Stimulated activated CD8-positive, alpha-beta memory T cell treated with anti-CD3 and anti-CD28 coated beads, Interleukin-15, amount 100 ng/mL, for 24 hours (primary cell): Measurements from ENCODE around the gene SENP2.
A peak's percentile ranks its signal among the peaks of the same experiment; 100 is the strongest.
"Not testable (repeated sequence)": the region's sequence is repeated elsewhere in the genome, so short reads cannot be mapped to it uniquely, and the experiment has no call there.

Source experiments
- DNase-seq: peaks from one replicate; pipeline ENCODE4 v3.0.0-alpha.2; 2020; ENCODE audit warnings: low read depth

The SENP2 gene

DNA sequence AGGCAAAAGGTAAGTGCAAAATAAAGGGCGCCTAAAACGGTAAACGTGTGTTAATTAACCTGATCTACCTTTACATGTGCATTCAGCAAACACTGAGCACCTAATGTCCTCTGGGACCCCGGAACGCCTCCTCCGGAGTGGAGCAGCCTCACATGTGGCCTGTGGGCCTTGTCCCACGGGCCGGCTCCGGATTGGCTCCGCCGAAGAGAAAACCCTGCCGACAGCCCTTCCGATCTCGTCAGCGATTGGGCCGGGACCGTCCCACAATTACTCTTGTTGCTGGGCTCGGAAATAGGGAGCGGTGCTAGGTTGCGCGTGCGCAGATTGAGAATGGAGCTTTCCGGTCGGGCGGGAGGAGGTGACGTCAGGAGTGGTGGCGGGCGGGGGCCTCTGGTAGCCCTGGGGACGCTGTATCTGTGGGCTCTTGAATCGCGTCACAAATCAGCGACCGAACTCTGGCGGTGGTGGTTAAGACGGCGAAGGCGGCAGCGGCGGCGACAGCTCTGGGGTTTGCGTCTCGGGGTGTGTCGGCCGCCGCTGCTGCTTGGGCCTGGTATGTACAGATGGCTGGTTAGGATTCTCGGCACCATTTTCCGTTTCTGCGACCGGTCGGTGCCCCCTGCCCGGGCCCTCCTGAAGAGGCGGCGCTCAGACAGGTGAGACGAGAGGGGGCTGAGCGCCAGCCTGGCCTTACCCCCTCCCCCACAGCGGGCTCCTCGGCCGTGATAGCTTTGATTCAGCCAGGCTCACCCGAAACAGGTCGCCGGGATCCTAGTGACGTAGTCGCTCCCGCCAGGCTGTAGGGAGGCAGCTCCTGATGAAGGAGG is at the start of gene SENP2:
SENP2 (plus strand) TSS at position 437 of the 827 bp plus-strand sequence; CDS start at position 556, 119 bp downstream.
- peak; percentile 99 for DNase-seq

DNA sequence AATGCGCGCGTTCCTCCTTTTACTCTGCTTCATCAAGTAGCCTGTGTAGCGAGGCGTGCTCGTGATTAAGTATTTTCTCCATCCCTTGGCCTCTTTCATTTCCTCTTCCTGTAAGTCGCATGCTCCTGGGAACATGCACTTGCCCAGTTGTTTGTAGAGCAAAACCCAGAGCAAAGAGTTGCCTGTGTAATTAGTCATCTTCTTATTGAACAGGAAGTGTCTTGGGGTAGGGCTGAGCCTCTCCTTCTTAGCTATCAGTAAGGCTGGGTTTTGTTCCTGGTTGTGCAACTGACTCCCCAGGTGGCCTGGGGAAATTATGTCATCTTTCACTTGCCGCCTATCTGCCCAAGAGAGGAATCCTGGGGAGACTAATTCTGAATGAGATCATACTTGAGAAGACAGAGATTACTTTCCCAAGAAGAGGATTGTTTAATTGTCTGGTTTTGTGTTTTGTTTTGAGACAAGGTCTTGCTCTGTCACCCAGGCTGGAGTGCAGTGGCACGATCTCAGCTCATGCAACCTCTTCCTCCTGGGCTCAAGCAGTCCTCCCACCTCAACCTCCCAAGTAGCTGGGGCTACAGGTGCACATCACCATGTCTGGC is 48.6 kb upstream of the SENP2 start:
- no peak for DNase-seq

DNA sequence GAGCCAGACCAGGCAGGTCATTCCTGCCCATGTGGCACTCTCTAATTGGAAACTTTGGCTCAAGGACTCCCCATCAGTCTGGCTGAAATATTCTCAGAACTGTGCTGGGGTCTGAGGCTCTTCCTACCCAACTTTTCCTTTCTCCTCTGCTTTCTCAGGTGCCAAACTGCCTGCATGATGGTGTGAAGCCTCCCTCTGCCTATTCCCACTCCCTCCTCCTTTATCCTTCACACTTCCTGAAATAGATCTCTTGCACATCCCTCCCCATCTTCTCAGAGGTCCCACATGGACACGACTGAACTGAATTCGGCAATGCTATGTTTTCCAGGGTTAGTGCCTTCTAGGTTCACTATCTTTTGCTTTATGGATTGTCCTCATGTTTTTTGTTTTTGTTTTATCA is 46.2 kb upstream of the SENP2 start:
- DNase-seq = no peak

DNA sequence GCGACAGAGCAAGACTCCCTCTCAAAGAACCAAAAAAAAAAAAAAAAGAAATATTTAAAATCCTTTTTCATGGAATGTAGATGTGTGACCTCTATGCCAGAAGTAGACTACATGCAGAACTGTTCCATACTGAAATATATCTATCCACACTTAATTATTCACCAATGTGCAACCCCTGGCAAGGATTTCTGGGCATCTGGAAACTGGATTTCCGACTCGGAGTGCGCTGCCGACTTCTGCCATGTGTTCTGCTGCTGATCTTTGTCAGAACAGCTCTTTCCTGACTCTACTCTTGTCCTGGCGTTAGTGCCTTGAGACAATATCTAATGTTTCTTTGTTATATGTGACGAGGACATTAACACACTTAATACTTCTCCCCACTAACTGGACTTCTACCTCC is 45.4 kb upstream of the SENP2 start:
- no peak for DNase-seq

DNA sequence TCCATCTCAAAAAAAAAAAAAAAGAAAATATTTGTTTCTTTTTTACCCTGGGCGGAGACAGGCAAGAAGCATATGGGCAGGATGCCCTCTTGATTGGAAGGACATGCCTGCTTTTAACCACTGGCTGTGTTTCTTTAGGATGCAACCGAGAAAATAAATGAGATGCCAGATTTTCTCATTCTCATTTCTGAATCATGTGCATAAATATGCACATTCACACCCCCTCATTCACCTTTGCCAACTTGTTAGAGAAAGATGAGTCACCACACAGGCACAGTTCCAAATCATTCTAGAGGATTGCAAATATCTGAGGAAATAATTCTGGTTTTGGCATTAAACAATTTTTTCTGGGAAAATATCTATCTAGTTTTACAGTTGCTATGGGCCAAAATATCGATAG is 37.0 kb upstream of the SENP2 start:
- no peak for DNase-seq

DNA sequence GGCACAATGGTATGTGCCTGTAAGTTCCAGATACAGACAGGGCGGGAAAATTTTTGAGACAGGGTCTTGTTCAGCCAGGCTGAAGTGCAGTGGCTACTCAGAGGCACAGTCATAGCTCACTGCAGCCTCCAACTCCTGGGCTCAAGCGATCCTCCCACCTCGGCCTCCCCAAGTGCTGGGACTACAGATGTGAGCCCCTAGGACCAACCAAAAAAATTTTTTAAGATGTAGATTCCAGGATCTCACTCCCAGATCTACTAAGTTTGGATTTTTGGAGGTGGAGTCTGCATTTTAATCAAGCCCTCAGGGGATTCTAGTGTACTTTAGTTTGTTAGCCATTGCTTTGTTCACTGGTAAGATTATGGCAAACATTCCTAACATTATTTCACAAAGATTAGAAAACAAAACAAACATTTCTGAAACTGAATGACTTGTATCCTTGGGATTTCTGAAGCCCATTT is 36.4 kb upstream of the SENP2 start:
- no peak for DNase-seq

DNA sequence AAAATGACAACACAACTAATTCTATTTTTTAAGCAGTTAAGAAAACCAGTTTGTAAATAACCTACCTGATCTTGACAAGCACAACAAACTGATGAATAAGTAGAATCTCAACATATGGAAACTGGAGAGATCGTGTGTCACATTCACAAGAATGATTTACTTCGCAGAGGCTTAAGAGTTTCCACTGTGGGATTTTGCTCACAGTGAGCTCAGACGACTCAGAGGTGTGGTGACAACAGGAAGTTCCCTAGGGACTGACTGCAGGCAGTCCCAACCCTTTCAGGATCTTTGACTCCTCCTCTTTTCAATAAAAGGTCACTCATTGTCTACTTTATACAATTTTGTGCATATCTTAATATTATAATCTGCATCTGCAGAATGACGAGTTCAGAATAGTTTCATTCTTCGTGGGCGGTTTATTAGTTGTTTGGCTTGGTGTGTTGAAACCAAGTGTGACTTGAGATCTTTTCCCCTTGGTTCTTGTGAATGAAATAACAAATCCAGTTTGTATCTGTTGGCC is 33.7 kb upstream of the SENP2 start, which contains the start of gene LIPH:
LIPH (minus strand) TSS at position 231 of the 520 bp plus-strand sequence; CDS start at position 114, 117 bp downstream.
- no peak for DNase-seq

DNA sequence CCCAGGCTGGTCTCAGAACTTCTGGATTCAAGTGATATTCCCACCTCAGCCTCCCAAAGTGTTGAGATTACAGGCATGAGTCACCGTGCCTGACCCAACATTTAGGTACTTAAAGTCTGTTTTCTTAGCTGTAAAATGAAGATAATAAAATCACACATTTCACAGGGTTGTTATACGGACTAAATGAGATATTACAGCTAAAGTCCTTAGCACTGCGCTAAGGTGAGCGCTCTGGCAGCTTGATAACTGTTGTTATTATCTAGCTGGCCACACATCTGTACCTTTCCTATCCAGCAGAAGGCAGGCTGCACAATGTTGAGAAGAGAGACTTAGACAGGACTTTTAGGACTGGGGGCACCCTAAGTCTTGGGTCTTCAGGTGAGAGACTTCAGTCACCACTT is 31.0 kb upstream of the SENP2 start:
- DNase-seq = no peak

DNA sequence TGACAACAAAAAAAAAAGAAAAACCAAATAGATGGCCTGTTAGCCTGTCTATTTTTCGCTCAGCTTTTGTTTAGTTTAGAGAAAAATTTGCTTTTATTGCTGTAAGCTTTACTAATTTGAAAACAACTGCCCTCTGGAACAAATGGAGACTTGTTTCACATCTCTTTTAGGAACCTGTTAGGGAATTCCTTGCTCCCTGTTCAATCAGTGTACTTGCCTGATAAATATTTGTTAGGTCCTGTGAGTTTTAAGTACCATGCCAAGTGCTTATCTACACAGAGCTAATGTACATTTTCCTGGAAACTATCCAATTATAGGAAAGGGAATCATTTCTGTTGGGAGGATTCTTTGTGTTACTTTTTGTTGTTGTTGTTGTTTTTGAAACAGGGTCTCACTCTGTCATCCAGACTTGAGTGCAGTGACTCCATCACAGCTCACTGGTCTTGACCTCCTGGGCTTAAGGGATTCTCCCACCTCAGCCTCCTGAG is 30.2 kb upstream of the SENP2 start:
- DNase-seq = no peak

DNA sequence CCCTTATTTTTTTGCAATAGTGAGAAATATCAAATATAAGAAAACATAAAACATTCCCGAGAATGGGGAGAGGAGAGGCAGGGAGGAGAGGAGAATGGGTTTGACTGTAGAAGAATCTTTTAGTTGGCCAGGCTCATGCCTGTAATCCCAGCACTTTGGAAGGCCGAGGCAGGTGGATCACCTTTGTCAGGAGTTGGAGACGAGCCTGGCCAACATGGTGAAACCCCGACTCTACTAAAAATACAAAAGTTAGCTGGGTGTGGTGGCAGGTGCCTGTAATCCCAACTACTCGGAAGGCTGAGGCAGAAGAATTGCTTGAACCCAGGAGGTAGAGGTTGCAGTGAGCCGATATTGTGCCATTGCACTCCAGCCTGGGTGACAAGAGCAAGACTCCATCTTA is 29.5 kb upstream of the SENP2 start:
- not testable (repeated sequence) for DNase-seq

DNA sequence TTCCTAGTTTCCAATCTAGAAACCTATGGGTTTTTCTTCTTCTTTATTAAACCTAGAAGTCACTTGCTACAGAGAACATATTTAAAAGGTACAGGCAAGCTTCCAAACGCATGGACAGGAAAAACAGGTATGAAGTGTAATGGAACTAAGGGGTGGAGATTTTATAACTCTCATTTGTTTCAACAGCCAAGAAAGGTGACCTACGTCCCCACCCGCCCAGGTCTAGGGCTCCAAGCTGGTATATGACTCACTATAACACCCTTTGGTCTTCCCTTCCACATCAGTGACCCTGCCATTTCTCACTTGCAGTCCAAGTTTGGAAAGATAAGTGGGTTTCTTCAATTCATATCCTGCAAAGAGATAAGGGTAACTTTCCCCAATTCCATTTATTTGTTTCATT is 27.7 kb upstream of the SENP2 start:
- DNase-seq = no peak

DNA sequence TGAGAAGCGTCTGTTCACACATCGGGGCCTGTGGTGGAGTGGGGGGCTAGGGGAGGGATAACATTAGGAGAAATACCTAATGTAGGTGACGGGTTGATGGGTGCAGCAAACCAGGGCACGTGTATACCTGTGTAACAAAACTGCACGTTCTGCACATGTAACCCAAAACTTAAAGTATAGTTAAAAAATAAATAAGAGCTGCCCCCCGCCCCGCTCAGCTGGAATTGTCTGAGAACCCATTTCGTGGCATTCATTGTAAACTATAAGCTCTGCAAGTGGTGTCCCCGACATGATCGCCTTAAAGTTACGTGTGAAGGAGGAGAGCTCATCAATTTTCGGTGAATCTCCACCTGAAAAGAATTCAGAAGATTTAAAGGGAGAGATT is 26.4 kb upstream of the SENP2 start:
- DNase-seq = no peak

DNA sequence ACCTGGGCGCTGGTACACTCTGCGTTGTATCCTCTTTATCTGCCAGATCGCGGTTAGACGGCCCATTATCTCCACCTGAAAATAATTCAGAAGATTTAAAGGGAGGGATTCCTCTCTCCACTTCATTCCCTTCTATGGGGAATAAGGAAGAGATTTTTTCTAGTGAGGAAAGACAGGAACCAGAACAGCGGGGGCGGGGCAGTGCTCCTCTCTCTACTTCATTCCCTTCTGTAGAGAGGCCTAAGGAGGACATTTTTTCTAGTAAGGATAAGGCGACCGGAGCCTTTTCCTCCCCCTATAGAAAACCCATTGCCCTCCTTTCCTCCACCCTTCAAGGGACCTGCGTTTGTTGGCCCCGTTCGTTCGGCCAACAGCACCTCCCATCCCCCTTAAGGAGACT is 25.4 kb upstream of the SENP2 start:
- DNase-seq = no peak

DNA sequence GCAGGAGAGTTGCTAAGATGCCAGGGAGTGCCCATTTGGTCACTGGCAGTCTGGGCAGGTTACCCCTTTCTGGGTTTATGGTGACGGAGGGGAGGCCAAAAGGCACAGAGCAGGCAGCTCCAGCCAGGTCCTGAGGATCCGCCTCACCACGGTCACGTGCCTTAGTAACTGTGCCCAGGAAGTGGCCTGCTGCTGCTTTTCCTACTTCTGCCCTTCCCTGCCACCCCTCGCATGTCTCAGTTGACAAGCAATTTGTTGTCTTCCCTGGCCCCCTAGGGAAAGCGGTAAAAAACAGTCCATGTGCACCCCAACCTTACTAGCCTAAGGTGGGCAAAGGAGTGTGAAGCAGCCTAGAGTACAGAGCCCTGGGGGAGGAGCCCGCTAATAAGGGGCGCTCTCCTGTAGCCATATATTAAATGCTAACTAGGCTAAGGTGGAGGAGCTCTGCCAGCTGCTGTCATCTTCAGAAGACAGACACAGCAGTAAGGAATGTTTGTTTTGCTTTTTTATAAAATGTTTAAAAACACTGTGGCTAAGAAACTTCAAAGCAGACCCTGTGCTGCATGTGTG is 24.6 kb upstream of the SENP2 start:
- DNase-seq = no peak

DNA sequence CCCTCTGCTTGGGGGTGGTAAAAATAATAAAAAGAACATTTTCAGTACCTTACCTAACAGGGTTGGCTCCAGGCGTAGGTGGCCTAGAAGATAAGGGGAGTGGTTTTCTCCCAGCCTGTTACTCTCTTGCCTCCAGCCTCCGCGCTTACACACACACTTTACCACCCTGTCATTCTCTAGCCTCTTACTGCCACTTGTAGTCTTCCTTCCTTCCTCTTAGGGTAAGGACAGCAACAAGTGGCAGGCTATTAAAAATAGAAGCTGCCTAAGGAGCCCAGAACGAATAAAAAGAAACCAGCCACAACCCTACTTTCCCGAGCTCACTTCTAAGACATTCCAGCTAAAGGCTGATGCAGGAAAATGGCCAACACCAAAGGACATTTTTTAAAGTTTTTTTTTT is 24.1 kb upstream of the SENP2 start:
- DNase-seq = no peak

DNA sequence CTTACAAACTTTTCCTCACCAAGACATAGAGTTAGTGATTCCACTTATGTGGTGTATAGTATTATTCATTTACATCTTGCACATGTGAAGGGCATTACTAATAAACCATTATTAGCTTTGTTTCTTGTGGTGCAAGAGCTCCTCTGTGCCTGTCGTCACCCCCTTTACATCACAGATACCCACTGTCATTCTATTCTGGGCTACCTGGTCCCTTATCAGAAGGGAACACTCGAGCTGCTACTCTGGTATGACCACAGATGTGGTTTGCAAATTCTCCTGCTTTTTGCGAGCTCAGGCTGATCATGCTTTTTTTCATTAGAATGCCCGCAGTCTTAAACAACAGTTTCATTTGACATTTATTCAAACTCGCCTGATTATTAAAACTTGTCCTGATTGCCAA is 13.9 kb upstream of the SENP2 start:
- DNase-seq = no peak

DNA sequence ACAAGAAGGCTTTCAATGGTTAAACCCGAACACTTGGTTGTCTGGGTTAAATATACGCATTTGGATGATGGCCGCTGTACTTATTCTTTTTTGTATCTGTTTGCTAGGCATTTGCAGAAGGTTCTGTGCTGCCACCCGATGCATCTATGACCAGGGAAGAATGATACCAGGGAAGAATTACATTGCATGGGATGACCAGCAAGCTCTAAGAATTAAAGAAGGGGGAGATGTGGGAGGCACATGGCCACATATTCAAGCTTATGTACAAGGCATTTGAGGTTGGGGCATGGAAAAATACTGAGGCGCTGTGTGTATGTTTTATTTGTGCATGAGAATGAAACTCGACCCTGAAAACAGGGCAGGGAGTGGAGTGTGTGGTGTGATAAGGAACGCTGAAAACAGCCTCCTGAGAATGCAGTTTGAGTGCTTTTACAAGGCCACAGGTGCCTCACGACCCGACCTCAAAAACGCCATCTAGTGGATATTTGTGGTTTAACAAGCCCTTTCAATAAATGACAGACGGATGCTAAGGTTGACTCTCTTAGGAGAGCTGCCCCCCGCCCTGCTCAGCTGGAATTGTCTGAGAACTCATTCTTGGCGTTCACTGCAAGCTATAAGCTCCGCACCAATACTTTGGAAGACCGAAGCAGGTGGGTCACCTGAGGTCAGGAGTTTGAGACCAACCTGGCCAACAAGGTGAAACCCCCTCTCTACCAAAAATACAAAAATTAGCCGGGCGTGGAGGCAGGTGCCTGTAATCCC is 10.8 kb upstream of the SENP2 start:
- DNase-seq = not testable (repeated sequence)

DNA sequence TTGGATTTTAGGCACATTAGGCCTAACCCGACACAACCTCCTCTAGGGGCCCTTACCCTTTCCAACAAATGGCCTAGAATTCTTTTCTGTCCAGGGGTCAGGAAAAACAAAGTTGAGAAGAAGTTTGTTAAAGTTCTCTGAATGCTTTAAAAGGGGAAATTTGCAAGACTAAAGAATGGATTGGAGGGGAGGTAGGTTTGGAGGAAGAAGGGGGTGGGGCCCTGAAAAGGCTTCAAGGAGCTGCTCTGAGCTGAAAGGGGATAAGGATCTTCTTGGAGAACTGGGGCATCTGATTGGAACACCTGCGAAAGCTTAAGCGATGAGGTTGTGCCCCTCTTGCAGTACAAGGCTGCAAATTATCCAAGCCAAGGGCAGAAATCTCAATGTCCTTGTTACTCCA is 3.9 kb upstream of the SENP2 start:
- no peak for DNase-seq

DNA sequence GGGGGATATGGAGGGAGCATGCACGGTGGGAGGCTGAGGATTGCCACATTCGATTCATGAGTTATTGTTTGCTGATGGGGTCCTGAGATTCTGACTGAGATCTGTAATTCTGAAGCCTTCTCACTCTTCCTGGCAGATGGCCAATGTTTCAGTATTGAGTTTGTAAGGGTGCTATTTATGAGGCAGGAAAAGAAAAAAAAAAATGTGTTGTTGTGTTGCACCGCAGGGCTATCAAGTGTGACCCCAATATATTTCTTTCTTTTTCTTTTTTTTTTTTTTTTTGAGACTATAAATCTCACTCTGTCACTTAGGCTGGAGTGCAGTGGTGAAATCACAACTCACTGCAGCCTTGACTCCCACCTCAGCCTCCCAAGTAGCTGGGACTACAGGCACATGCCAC is 3.2 kb upstream of the SENP2 start:
- no peak for DNase-seq

DNA sequence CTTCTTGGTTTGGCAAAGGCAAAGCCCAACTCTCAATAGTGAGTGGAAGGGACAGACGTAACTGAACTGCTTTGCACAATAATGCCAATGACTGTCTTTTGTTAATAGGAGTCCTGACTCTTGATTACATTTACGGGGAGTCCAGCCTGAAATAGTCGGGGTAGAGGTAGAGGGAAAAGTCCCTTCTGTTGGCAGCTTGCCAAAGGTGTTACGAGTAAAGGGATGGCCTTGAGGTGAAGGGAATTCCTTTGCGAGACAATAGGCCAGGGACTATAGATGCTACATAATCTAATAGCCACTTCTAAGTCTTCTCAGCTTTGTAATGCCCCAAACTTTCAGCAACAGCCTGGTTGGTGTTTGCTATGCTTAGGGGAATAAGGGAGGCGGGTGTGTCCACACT is 2.2 kb upstream of the SENP2 start:
- no peak for DNase-seq

DNA sequence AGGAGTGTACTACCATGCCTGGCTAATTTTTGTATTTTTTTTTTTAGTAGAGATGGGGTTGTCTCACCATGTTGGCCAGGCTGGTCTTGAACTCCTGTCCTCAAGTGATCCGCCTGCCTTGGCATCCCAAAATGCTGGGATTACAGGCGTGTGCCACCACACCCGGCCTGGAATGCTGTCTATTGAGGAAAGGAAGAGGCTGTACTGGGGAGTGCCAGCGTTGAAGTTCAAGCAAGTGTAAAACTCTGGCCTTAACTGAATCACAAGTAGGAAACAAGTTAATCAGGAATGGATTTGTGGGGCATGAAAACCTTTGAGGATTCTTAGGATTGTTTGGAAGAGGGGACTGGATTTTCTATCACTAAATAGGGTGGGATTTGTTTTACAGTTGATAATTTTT is 1.4 kb upstream of the SENP2 start:
- no peak for DNase-seq

DNA sequence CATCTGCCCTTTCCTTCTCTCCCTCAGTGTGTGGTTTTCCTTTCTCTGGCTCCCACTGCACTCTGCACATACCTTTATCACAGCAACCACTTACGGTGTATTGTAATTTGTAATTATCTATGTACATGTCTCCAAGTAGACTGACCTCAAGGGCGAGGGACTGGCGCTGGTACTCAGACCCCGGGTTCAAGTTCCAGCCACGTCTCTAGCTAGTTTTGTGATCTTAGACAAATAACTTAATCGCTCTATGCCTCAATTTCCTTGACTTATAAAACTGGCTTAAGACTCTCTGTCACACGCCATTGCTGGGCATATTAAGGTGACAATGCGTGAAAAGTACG is 607 bp upstream of the SENP2 start:
- no peak for DNase-seq
